Neuron (in vitro differentiated cells): Measurements from ENCODE around the gene NKX2-8.

ENCODE experiments used
- H2AFZ ChIP-seq: one replicate; pipeline ENCODE4 v1.6.1; 2013; ENCODE audit warnings: low read depth, mild to moderate bottlenecking, inconsistent platforms, low read length, moderate library complexity
- H3K27me3 ChIP-seq: one replicate; pipeline ENCODE4 v1.6.1; 2013; ENCODE audit warnings: low read length; ENCODE audit not compliant: insufficient read depth
- H3K36me3 ChIP-seq: one replicate; pipeline ENCODE4 v1.6.1; 2013; ENCODE audit warnings: low read length; ENCODE audit not compliant: insufficient read depth
- H3K4me1 ChIP-seq: one replicate; pipeline ENCODE4 v1.6.1; 2013; ENCODE audit warnings: low read length; ENCODE audit not compliant: insufficient read depth
- H3K4me3 ChIP-seq: 2 replicates; pipeline ENCODE4 v1.5.1; 2013; ENCODE audit warnings: mild to moderate bottlenecking, low read length, moderate library complexity
- H3K9me3 ChIP-seq: one replicate; pipeline ENCODE4 v1.6.1; 2013; ENCODE audit warnings: low read length

NKX2-8 gene

DNA sequence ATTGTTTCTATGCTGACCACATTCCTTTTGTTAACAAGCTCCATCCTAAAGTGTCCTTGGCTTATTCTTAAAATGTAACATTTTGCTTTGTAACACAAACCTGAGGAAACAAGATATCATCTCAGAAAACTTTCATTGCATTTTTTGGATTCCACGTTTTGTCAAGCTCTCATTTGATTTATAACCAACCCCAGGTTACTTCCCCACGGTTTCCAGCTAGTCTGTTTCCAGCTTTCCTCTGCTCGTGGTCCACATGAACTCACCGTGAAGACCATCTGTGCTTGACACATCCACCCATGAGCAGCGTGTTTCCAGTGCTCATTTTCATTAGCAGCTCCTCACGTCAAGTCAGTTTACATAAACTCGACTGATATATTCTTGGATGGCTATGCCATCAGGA lies 6.4 kb upstream of the NKX2-8 start:
- Histone ChIP-seq H3K27me3 (peaks cover 85% of the 10 kb centered on the region), H3K36me3 (no peaks in the 10 kb centered on the region), H3K9me3 (peaks cover 2% of the 10 kb centered on the region)

DNA sequence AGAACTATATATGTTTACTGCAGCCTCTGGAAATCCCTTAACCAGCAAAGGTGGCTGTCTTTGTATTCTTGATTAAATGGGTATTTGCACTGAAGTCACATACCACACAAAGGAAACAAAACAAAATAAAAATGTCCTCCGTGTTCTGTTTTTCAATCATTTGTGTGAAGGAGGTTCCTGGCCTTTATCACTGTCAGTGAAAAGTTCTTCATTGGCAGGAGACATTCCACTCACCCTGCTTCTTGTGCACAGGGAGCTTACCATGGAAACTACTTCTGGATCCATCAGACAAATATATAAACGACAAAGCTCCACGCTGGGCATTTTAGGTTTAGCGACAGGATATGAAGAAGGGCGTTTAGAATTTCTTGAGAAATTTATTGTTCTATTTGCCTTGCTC lies 5.7 kb upstream of the NKX2-8 start:
- H3K4me1 ChIP-seq: no peaks in the 10 kb centered on the region
- no peak overlapping the region for H2AFZ ChIP-seq
- H3K4me3 ChIP-seq: no peak overlapping the region
- peaks cover 86% of the 10 kb centered on the region for H3K27me3 ChIP-seq
- H3K36me3 ChIP-seq: no peaks in the 10 kb centered on the region
- peaks cover 2% of the 10 kb centered on the region for H3K9me3 ChIP-seq

More for the DNA sequence above, 6.4 kb upstream of the NKX2-8 start:
- Histone ChIP-seq H2AFZ (no peak overlapping the region), H3K4me3 (no peak overlapping the region), H3K4me1 (no peaks in the 10 kb centered on the region)

- no peaks in the 10 kb centered on the region for H3K36me3 ChIP-seq
- H3K27me3 ChIP-seq: peaks cover 91% of the 10 kb centered on the region
- peaks cover 2% of the 10 kb centered on the region for H3K9me3 ChIP-seq
- H3K4me1 ChIP-seq: no peaks in the 10 kb centered on the region
- no peak overlapping the region for H2AFZ ChIP-seq
- H3K4me3 ChIP-seq: no peak overlapping the region
Observed at GRCh38 chr14:36585100-36585499, 2.7 kb upstream of the NKX2-8 start.

- Histone ChIP-seq H2AFZ (no peak overlapping the region), H3K27me3 (peaks cover 94% of the 10 kb centered on the region), H3K4me1 (no peaks in the 10 kb centered on the region), H3K9me3 (peaks cover 2% of the 10 kb centered on the region), H3K36me3 (no peaks in the 10 kb centered on the region), H3K4me3 (no peak overlapping the region)
Observed at GRCh38 chr14:36583893-36584811, 1.7 kb upstream of the NKX2-8 start.

GRCh38 chr14:36583242-36583892 lies 953 bp upstream of the NKX2-8 start:
- peaks cover 95% of the 10 kb centered on the region for H3K27me3 ChIP-seq
- H3K36me3 ChIP-seq: no peaks in the 10 kb centered on the region
- H3K4me1 ChIP-seq: no peaks in the 10 kb centered on the region
- H3K4me3 ChIP-seq: no peak overlapping the region
- peaks cover 2% of the 10 kb centered on the region for H3K9me3 ChIP-seq
- H2AFZ ChIP-seq: no peak overlapping the region

- Histone ChIP-seq H2AFZ (no peak overlapping the region), H3K27me3 (peaks cover 95% of the 10 kb centered on the region), H3K9me3 (peaks cover 2% of the 10 kb centered on the region), H3K4me1 (no peaks in the 10 kb centered on the region), H3K36me3 (no peaks in the 10 kb centered on the region), H3K4me3 (no peak overlapping the region)
Observed at GRCh38 chr14:36582874-36583241, 444 bp upstream of the NKX2-8 start.

DNA sequence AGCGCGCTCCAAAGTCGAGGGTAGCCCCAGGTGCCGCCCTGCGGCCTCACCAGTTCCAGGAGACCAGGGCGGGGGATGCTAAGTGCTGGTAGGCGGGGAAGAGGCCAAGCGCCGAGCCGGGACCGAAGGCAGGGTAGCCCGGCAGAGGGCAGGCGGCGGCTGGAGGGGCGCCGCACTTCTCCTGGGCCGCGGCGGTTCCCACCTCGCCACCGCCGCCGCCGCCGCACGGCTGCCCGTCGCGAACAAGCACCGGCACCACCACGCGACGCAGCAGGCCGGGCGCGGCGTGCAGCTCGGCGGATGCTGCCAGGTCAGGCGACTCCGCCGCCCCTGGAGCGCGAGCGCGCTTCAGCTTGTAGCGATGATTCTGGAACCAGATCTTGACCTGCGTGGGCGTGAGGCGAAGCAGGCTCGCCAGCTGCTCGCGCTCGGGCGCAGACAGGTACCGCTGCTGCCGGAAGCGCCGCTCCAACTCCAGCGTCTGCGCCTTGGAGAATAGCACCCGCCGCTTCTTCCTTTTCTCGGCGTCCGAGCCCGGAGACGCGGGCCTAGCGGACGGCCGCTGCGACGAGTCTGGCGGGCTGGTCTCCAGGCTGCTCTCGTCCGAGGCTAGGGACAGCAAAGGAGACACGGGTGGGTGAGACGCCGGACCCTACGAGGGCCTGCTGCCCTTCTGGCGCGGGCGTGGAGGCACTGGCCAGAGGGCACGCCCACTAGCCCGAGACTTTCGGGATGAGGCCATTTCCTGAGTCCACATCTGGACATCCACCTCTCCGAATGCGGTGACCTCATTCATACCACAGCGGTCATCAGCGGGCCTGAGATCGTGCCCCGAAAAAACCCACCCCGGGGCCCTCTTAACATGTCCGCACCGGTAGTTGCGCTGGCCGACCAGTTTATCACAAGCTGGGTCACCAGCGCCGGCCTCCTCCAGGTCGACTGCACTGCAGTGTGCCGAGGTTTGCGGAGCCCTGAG lies 1.3 kb downstream of the NKX2-8 start:
- Histone ChIP-seq H3K4me3 (peak overlapping the region; percentile 39), H3K9me3 (peaks cover 2% of the 10 kb centered on the region), H3K36me3 (no peaks in the 10 kb centered on the region), H3K4me1 (no peaks in the 10 kb centered on the region), H3K27me3 (peaks cover 96% of the 10 kb centered on the region), H2AFZ (peak overlapping the region; percentile 94)

- no peaks in the 10 kb centered on the region for H3K4me1 ChIP-seq
- peak overlapping the region; percentile 94 for H2AFZ ChIP-seq
- H3K27me3 ChIP-seq: peaks cover 95% of the 10 kb centered on the region
- peak overlapping the region; percentile 39 for H3K4me3 ChIP-seq
- peaks cover 2% of the 10 kb centered on the region for H3K9me3 ChIP-seq
- no peaks in the 10 kb centered on the region for H3K36me3 ChIP-seq
Observed at GRCh38 chr14:36580141-36580855, 2.1 kb downstream of the NKX2-8 start.

DNA sequence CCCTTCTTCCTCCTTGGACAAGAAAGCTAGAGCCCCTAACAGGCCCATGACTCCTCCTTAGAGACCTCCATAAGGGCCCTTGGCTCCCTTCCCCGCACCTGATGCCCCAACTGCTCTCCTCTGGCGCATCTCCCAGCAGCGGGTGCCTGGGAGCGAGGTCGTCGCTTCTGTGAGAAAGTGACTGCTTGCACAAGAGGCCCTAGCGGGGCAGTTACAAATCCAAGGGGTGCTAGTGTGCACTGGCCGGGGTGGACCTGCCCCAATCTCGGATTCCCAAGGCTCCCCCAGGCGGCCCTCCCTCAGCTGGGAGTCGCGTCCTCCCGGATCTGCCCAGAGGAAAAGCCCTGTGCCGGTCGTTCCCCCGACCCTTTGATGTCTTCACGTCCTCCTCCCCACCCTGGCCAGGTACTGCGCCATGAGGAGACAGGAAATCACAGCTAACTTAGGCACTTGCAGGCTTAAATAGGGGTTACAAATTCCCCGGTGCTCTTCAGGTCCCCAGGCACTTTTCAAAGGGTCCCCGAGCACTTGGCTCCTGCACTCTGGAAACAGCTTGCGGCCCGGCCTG lies 2.8 kb downstream of the NKX2-8 start:
- Histone ChIP-seq H3K4me1 (no peaks in the 10 kb centered on the region), H3K36me3 (no peaks in the 10 kb centered on the region), H2AFZ (no peak overlapping the region), H3K4me3 (no peak overlapping the region), H3K27me3 (peaks cover 88% of the 10 kb centered on the region), H3K9me3 (no peaks in the 10 kb centered on the region)

DNA sequence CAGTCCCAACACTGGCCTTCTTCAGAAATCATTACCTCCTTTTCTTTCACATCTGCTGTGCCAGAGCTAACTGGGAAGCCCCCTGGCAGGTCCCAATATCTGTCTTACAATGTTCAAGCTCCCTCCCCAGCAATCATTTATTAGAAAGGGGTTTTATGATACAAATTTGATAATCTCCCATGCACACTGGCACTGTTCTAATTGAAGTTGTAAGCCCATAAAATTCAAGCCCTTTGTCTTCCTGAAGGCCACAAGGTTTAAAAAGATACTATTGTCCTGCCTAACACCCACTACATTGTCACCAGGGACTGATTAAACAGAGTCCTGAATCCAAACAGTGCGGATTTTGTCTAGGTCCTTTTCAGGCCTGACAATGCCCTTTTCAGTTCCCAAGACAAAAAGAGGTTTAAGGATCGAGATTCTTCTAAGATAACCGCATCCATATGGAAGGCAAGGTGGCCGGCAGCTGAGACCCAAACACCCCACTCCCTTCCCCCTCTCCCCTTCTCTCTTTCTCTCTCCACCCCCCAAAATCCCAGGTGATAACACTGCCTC lies 3.3 kb downstream of the NKX2-8 start:
- H3K4me1 ChIP-seq: no peaks in the 10 kb centered on the region
- no peak overlapping the region for H3K4me3 ChIP-seq
- no peaks in the 10 kb centered on the region for H3K9me3 ChIP-seq
- H3K36me3 ChIP-seq: no peaks in the 10 kb centered on the region
- peaks cover 85% of the 10 kb centered on the region for H3K27me3 ChIP-seq
- no peak overlapping the region for H2AFZ ChIP-seq

DNA sequence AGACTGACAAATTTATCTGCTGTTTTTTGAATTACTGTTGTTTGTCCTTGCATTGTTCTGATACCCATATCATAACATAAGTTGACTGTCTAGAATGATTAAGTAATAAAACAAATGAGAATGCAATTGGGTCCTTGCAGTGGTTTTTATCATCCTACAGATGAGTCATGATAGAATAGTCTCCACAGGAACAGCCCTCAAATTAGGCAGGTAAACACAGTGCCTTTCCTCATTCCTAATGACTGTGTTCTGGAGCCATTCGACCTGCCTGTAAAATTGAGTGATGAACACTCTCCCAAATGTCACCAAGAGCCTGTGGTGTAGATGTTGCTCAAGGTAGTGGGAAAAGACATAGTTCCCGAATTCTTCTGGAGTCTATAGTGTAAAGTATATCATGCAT lies 12.3 kb downstream of the NKX2-8 start:
- Histone ChIP-seq H3K36me3 (no peaks in the 10 kb centered on the region), H3K27me3 (peaks cover 21% of the 10 kb centered on the region)

More for the DNA sequence above, 12.3 kb downstream of the NKX2-8 start:
- Histone ChIP-seq H3K4me3 (no peak overlapping the region), H3K4me1 (no peaks in the 10 kb centered on the region), H3K9me3 (no peaks in the 10 kb centered on the region), H2AFZ (no peak overlapping the region)
